NCI-H187 treated with DMSO at 0.1 percent for 48 hours (cell line): ENCODE results near the gene PDE12.

Experiments used
- DNase-seq: peaks from one replicate; lab custom pipeline; 2025; lab: John Stamatoyannopoulos, UW

PDE12 gene, protein sequence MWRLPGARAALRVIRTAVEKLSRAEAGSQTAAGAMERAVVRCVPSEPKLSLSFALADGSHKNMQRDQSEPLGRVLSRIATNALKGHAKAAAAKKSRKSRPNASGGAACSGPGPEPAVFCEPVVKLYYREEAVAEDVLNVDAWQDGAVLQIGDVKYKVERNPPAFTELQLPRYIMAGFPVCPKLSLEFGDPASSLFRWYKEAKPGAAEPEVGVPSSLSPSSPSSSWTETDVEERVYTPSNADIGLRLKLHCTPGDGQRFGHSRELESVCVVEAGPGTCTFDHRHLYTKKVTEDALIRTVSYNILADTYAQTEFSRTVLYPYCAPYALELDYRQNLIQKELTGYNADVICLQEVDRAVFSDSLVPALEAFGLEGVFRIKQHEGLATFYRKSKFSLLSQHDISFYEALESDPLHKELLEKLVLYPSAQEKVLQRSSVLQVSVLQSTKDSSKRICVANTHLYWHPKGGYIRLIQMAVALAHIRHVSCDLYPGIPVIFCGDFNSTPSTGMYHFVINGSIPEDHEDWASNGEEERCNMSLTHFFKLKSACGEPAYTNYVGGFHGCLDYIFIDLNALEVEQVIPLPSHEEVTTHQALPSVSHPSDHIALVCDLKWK

GRCh38 chr3:57555738-57556458 is at the start of gene PDE12:
Gene PDE12 (plus strand): TSS chr3:57556274. CDS start chr3:57556380, 106 bp downstream.
- DNase-seq, result peak; percentile 18

- DNase-seq, result no peak
These were observed 43.9 kb upstream of the PDE12 start for GRCh38 chr3:57512166-57512565.

DNA sequence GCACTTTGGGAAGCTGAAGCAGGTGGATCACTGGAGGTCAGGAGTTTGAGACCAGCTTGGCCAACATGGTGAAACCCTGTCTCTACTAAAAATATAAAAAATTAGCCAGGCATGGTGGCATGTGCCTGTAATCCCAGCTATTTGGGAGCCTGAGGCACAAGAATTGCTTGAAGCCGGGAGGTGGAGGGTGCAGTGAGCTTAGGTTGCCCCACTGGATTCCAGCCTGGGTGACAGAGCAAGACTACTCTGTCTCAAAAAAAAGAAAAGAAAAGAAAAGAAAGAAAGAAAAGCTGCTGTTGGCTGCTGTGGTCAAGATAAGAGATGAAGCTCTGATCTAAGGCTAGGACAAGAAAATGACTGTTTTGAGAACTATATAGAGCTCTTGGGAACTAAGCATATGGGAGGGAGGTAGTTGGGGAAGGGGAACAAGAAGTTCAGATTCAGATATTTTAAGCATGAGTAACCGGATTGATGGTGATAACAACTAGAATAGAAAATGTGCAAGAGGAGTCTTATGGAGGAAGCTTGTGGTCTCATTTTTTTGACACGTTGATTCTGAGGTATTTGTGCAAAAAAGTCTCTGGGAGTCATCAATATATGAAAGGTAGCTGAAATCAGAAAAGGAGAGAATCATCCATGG is 37.7 kb upstream of the PDE12 start:
- DNase-seq, result no peak

DNA sequence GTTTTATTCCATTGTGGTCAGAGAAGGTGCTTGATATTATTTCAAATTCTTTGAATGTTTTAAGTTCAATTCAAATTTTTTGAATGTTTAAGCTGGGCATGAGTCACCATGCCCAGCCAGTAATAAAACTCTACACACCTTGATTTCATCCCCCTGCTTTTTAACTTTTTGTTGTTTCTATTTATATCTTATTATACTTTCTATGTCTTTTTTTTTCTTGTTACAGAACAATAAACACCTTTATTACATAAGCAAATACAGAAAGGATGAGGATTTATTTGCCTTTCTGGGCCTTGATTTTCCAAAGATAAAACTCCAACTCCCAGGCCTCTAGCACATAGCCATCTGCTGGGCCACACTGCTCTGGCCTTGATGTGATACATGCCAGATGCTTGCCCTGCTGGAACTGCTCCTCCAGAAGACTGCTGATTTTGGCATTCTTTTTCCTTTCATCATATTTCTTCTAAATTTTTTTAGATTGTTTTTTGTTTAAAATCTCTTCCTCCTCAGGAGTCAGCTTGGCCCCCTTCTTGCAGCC is 25.9 kb upstream of the PDE12 start:
- DNase-seq, result no peak

GRCh38 chr3:57538465-57538864 is 17.6 kb upstream of the PDE12 start:
- DNase-seq, result no peak

DNA sequence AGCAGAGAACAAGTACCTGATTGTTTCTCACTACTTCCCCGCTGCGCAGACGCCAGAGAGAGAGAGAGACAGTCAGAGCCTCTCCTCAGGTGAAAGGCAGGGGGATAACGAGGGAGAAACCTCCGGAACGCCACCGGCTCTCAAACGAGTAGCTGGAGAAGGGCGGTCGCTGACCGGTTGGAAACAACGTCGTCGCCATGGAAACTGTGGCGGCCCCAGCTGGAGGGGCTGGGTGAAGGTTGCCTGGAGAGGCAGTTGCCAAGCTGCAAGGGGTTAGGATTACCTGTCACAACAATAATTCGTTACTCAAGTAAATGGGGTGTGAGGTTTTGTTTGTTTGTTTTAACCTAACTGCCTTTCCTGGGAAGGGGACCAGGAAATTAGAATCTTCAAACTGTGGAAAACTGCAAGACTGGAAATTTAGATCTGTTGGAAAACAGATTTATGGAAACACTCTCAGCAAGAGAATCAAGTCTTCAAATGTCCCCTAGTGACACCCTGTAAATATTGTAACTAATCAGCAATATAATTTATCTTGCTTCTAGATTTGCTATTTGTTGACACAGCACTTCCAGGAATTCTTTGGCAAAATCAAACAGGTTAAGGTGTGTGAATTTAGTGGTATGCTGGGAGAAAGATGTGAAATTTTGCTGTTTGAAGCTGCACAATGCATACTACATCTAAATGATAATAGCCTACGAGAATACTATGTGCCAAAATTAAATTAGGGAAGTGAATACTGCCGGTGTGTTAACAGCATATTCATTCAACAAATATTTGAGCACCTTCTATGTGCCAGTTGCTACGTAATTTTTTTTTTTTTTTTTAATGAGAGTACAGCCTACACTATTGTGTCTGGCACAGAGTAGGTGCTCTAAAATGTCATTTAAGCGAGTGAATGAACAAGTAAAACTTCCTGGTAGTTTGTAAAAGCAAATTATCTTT is 11.6 kb upstream of the PDE12 start, which contains the start of gene DNAH12:
TSS of gene DNAH12 (minus strand) at position 164 of the 945 bp plus-strand sequence. CDS start 1,474 bp downstream, outside the sequence.
- peak; percentile 19 for DNase-seq

GRCh38 chr3:57545636-57546268 is 10.3 kb upstream of the PDE12 start:
- no peak for DNase-seq

DNA sequence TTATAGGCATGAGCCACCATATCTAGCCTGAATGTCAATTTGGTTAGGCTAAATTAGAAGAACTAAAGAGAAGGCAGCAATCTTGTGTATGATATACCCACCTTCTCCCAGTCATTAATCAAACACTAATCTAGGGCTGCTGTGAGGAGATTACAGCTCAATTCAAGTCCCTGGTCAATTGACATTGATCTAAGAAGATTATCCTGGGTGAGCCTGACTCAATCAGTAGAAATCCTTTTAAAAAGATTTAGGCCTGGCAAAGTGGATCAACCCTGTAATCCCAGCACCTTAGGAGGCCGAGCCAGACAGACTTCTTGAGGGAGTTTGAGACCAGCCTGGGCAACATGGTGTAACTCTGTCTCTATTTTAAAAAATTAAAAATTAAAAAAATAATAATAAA is 9.5 kb upstream of the PDE12 start:
- DNase-seq, result no peak

- no peak for DNase-seq
These were observed 768 bp upstream of the PDE12 start for GRCh38 chr3:57555306-57555705.

GRCh38 chr3:57556459-57557084 is 498 bp downstream of the PDE12 start:
- no peak for DNase-seq

DNA sequence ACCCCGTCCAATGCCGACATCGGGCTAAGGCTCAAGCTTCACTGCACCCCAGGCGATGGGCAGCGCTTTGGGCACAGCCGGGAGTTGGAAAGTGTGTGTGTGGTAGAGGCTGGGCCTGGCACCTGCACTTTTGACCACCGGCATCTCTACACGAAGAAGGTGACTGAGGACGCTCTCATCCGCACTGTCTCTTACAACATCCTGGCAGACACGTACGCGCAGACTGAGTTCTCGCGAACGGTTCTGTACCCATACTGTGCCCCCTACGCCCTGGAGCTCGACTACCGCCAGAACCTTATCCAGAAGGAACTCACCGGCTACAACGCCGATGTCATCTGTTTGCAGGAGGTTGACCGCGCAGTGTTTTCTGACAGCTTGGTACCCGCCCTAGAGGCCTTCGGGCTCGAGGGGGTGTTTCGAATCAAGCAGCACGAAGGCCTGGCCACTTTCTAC is 1.0 kb downstream of the PDE12 start:
- DNase-seq, result no peak

DNA sequence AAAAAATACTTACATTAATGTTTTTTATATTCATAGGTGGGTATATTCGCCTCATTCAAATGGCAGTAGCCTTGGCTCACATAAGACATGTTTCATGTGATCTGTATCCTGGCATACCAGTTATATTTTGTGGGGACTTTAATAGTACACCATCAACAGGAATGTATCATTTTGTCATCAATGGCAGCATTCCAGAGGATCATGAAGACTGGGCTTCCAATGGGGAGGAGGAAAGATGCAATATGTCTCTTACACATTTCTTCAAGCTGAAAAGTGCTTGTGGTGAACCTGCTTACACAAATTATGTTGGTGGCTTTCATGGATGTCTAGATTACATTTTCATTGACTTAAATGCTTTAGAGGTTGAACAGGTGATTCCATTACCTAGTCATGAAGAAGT is 3.5 kb downstream of the PDE12 start:
- DNase-seq, result no peak

- no peak for DNase-seq
These were observed 13.9 kb downstream of the PDE12 start for GRCh38 chr3:57569859-57570450.

- no peak for DNase-seq
These were observed 14.8 kb downstream of the PDE12 start for GRCh38 chr3:57570878-57571277.

- DNase-seq, result no peak
These were observed 16.0 kb downstream of the PDE12 start for GRCh38 chr3:57572096-57572495.

DNA sequence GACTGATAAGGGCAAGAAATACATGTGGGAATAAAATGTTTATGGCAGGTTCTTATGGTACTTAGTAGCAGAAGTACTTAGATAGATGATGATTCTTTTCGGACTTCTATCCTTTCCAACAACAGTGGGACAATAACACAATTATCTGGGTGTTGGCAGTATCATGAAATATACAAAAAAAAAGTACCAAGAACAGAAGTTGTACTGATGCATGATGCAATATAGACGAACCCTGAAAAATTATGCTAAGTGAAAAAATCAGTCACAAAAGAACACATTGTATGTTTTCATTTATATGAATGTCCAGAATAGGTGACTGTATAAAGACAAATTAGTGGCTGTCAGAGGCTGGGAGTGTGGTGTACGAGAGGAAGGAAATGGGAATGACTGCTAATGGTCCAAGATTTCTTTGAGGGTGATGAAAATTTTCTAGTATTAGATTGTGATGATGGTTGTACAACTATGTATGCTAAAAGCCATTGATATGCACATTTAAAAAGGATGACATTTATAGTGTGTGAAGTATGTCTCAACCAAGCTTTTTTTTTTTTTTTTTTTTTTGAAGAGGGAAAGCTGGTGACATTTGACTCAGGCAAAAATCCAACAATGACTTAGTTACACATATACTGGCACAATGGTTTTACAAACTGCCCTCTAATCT is 20.0 kb downstream of the PDE12 start:
- DNase-seq, result no peak

GRCh38 chr3:57577801-57578200 is 21.7 kb downstream of the PDE12 start:
- DNase-seq, result no peak

GRCh38 chr3:57582474-57583168 is 26.5 kb downstream of the PDE12 start:
- DNase-seq, result no peak
